H9 (cell line): ENCODE measurements around the gene ARPC5L. TPM values are rescaled to one million over a fixed set of nuclear protein-coding genes. Genes with fewer than 3 reads are reported as not detected.

Source experiments
- total RNA-seq: library from RNA; stranded (reverse); gene quantifications from 2 replicates; pipeline ENCODE4 v1.2.1, GENCODE V29; 2021

Gene ARPC5L
- total RNA-seq, 1 experiment from 2014 or later: 67.7 TPM

Other genes starting within 250 kb of the ARPC5L start
- 98.9 and 99.3 TPM in 2 replicates for gene NR6A1, start 90.8 kb upstream of the ARPC5L start, total RNA-seq
- 5.8 and 6.0 TPM in 2 replicates for gene OLFML2A, start 85.0 kb upstream of the ARPC5L start, total RNA-seq
- gene WDR38, start 8.7 kb upstream of the ARPC5L start, total RNA-seq: not detected in 2 replicates
- gene RPL35, start 173 bp upstream of the ARPC5L start, total RNA-seq: 1,840 and 1,901 TPM in 2 replicates
- gene GOLGA1, start 79.0 kb downstream of the ARPC5L start, total RNA-seq: 7.6 TPM in 2 replicates